HPDE6-E6E7 (cell line): ENCODE results near the gene MANSC1.
A peak's percentile ranks its signal among the peaks of the same experiment; 100 is the strongest.
"Not testable (repeated sequence)": the region's sequence is repeated elsewhere in the genome, so short reads cannot be mapped to it uniquely, and the experiment has no call there.

Experiments used
- DNase-seq: peaks from one replicate; pipeline ENCODE4 v3.0.0; 2011; ENCODE audit warnings: missing footprints; ENCODE audit errors: extremely low spot score

The MANSC1 gene

DNA sequence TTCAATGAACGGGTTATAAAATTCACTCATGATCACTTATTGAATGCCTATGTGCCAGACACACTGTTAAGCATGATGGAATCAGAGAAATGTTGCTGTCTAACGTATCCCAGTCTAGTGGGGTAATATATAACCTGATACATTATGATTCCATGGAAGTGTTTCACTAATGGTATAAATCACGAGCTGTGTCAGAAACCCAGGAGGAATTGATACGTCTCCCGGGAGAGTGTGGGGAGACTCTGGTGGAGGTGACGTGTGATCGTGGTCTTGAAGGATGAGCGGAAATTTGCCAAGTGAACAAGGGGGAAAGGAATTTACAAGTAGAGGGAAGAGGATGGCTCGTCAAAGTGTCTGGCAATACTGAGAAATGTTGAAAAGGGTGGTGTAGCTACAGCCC lies 26.5 kb downstream of the MANSC1 start:
- DNase-seq = no peak

DNA sequence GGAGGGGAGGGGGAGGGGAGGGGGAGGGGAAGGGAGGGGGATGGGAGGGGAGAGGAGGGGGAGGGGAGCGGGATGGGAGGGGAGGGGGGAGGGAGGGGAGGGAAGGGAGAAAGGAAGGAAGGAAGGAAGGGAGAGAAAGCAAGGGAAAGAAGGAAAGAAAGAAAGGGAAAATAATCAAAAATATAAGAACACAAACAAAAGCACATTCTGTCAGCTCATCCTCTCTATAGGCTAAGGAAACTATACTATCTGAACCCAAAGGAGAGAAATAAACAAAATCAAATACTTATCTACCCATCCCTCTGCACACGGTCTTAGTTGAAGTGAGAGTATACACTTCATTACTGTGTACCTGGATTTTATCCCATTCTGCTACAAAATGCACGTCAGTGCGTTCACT lies 26.9 kb downstream of the MANSC1 start:
- DNase-seq = no peak

DNA sequence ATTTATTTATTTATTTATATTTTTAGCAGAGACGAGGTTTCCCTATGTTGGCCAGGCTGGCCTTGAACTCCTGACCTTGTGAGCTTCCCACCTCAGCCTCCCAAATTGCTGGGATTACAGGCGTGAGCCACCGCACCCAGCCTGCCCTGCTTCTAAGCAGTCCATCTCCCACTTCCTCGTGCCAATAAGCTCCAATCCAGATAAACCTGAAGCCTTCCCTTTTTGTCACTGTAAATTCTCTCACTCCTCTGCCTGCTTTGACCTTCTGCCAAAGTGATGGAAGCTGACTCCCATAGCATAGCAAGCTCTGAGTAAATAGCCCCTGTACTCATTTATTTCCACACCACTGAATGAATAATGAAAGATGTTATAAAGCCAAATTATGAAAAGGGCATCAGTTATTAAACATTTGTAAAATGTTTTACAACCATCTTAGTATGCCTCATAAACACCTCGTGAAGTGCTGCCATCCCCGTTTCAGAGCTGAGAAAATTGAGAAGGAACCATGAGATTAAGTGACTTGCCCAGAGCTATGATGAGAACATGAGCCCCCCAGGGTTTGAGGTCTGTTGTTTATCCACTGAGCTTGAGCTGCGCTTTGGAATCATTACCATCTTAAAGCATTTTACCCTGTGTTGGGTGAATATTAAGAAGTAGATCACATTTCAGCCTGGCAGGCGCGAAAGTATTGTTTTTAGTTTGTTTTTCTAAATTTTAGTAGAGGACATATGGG lies 30.4 kb downstream of the MANSC1 start:
- DNase-seq = no peak

DNA sequence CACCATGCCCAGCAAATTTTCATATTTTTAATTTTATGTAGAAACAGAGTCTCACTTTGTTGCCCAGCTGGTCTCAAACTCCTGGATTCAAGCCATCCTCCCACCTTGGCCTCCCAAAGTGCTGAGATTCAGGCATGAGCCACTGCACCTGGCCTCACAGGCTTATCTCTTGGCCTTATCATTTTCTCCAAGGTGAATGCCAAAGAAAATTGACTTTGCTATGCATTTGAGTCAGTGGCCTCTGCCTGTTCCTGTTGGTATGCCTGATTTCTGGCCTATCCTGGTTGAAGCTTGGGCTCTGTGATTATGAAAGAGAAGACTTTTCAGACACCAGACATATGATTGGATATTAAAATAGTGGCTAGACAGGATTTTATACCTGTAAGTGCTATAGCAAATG lies 34.2 kb downstream of the MANSC1 start:
- DNase-seq = no peak

DNA sequence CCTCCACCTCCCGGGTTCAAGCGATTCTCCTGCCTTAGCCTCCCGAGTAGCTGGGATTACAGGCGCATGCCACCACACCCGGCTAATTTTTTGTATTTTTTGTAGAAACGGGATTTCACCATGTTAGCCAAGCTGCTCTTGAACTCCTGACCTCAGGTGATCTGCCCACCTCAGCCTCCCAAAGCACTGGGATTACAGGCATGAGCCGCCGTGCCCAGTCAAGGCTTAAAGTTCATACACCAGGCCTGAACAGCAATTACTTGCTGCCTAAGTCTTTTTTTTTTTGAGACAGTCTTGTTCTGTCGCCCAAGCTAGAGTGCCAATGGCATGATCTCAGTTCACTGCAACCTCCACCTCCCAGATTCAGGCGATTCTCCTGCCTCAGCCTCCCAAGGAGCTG lies 39.3 kb downstream of the MANSC1 start:
- not testable (repeated sequence) for DNase-seq

DNA sequence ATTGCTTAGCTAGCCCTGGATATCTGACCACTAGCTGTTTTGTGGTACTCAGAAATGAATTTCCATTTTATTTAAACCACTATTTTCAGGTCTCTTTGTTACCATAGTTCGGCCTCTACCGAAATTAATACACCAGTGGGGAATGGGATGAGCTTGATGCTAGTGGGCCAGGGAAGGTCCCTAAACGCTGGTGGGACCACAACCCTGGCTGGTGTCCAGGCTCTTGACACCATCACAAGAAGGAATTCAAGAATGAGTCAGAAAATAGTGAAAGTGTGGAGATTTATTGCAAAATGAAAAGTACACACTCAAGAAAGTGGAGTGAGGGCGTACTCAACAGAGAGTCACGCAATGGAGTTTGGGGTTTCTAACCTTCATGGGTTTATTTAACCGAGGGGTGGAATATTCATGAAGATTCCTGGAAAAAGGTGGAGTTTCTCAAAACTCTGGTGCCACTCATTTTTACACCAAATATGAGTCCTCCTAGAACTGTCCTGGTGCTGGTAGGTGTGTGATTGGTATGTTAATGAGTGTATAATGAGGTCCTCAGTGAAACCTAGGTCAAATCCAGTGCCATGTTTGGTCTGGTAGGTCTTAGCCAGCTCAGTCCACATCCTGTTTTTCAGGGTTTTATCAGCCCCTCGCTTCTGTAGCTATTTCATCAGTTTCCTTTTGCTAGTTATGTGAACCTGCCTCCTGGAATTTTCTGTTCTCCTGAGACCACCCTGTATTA lies 44.3 kb downstream of the MANSC1 start:
- DNase-seq = no peak

DNA sequence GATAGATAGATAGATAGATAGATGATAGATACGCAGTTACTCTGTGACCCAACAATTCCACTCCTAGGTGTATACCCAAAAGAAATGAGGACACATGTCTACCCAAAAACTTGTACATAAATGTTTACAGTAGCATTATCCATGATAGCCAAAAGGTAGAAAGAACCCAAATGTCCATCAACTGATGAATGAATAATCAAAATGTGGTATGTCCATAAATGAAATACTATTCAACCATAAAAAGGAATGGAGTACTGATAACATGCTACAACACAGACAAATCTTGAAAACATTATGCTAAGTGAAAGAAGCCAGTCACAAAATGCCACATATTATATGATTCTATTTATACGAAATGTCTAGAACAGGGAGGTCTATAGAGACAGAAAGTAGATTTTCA lies 47.1 kb downstream of the MANSC1 start:
- no peak for DNase-seq

DNA sequence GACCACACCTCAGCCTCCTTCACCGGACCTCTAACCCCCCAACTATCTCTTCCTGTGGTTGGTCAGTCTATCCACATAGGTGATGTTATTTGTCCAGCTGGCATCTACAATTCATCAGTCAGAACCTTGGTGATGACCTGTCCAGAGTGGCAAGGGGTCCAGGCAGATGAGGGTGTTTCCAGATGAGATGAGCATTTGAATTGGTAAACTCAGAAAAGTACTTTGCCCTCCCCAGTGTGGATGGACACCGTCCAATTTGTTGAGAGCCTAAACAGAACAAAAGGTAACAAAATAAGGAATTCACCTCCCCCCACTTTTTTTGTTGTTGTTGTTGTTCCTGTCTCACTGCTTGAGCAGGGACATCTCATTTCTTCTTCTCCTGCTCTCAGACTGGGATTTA lies 48.9 kb downstream of the MANSC1 start:
- no peak for DNase-seq

DNA sequence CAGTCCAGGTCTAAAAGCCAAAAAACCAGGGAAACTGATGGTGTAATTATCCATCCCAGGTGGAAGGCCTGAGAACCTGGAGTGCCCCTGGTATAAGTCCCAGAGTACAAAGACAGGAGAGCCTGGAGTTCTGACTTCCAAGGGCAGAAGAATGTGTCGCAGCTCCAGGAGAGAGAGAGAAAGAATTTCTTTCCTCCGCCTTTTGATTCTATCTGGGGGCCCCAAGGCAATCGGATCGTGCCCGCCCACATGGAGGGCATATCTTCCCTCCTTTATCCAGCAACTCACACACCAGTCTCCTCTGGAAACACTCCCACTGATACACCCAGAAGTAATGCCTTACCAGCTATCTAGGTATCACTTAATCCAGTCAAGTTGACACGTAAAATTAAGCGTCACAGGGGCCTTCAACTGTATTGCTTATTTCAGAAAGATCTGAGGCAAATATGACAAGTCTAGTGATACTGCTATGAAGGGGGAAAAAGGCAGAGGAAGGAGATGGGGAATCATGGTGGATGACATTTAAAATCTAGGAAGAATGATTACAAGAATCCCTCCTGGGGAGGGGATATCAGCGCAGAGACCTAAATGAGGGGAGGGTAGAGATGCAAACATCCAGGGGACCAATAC lies 52.7 kb downstream of the MANSC1 start:
- DNase-seq = no peak

DNA sequence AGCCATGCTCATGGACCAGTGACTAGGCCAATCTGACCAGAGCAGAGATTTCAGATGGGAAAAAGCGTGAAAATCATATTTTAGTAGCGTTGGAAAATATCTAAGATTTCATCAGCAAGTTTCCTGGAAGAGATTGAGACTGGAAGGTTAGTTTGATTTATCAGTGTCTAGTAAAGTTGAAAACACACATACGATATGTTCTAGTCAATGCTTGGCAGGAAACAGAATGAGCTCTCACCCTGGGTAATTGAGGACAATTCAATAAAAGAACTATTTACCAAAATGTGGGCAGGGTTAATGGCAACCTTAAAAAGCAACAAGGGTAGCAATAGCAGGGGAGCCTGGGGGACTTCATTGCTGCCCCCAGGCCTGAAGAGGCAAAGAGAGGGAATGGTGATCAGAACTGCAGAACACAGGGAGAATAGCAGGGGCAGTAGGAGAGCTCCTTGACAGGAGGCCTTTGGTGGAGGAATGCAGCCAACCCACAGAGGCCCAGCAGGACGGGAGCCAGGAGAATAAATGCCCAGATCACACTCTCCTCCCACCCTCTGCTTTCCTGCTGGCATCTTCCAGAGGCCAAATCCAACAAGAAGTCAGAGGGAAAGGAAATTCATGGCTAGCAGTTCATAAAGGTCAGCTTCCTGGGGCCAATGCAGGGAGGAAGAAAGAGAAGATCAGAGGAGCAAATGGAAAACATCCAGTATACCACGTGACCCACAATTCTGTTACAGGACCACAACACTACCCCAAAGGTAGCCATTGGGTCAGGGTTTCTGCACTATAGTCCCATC lies 55.6 kb downstream of the MANSC1 start:
- no peak for DNase-seq

DNA sequence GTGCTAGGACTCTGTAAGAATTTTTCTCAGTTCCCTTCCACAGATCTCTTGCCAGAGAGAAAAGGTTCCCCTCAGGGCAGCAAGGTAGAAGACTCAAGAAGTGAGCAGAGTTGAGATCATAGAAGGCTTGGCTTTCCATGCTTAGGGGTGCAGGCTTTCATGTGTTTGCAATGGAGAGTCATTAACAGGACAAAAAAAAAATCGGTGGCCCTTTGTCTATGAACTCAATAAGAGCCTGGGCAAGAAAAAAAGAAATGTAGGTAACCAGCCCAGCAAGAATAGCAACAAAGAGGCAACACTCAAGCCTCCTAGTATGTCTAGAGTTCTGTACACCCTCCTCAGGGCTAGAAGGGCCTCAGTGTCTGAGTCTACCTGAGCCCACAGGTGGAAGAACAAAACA lies 59.8 kb downstream of the MANSC1 start:
- DNase-seq = no peak

DNA sequence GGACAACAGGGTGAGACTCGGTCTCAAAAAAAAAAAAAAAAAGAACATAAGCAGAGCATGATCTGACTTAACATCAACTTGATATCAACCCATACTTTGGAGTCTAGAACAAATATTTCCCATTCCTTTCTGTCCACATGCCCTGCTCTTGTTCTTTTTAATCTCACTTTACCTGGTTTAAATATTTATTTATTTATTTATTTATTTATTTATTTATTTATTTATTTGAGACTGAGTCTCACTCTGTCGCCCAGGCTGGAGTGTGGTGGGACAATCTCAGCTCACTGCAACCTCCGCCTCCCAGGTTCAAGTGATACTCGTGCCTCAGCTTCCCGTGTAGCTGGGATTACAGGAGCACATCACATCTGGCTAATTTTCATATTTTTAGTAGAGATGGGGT lies 63.6 kb downstream of the MANSC1 start:
- no peak for DNase-seq

DNA sequence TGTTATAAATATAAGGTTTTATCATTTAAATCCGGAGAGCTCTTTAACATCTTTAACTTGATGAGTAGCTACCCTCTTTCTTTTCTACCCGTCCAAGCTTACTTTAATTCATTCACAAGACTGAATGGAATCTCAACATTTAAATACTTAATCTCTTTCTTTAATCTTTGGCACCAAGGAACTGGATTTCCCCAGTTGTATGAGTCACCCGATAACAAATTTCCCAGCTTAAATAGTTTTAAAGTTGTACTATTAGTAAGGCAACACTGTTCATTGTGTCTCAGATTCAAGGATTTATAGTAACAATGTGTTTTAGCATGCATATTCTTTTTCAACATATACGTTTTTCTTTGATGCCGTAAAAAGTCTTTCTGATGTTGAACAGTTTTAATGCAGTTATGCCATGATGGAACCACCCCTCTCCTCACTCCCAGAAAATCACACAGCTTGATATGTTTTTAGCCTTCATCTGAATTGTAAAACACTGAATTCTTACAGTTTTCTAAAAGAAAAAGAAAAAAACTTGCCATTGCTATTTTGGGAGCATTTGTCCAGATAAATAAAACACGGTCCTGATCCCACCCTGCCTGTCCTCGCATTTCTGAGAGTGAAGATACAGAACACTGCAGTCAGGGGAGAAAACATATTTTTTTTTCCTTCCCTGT lies 67.1 kb downstream of the MANSC1 start:
- DNase-seq = peak; percentile 32

DNA sequence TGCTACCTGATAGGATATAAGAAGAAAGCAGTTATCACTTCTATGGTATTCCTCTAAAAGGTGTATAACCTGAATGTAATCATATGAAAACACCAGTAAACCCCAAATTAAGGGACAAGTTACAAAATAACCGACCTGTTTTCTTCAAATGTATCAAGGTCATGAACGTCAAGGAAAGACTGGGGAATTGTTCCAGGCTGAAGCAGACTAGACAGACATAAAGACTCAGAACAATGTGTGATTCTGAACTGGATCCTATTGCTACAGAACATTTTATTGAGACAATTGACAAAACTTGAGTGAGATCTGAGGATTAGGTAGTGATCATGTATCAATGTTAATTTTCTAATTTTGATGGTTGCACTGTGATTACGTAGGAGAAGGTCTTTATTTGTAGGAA lies 67.8 kb downstream of the MANSC1 start:
- DNase-seq = no peak

DNA sequence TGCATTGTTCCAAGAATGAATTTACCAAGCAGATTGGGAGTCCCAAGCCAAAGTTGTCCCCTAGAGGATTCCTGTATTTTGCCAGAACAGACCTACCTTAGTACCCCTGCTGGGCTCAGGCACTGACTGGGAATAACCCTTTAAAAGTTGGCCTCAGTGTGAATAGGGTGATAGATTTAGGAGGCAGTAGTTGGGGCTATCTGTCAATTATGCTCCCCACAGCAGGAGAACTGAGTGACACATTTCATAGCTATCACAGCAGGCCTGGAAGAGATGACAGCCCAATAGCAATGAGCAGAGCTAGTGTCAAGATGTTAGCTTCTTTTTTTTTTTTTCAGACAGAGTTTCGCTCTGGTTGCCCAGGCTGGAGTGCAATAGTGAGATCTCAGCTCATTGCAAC lies 68.9 kb downstream of the MANSC1 start:
- no peak for DNase-seq

DNA sequence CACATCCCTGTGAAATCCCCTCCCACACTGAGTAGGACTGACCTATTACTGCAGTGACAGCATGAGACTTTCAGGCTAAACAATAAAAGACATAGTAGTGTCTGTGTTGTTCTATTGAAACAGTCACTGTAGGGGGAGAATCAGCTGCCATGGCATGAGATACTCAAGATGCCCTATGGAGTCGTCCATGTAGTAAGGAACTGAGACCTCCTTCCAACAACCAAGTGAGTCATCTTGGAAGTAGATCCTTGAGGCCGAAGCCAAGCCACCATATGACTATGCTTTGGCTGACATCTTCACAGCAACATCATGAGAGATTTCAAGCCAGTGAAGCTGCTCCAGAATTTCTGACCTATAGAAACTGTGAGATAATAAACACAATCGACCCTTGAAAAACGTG lies 71.1 kb downstream of the MANSC1 start:
- no peak for DNase-seq
